ENCODE results near the gene RIN1.

- TF ChIP-seq CTCF (IDR thresholded peaks at IDR 0.05) (no peak), EZH2 (IDR thresholded peaks at IDR 0.05; ENCODE audit: borderline replicate concordance, insufficient read depth, low read depth, low read length, poor library complexity, severe bottlenecking) (no peak)
These were observed 42.2 kb downstream of the RIN1 start for GRCh38 chr11:66293777-66294625.
